HG02970 (cell line): ENCODE data around the gene PNMA6E.
"Not testable (repeated sequence)": the region's sequence is repeated elsewhere in the genome, so short reads cannot be mapped to it uniquely, and the experiment has no call there.

ENCODE experiments used
- ATAC-seq: cut with Tn5 transposase; IDR thresholded peaks from one replicate; pipeline ENCODE4 v1.9.1; 2021; ENCODE audit warnings: mild to moderate bottlenecking, moderate library complexity, moderate number of reproducible peaks; ENCODE audit not compliant: unreplicated experiment, low FRiP score

The PNMA6E gene

DNA sequence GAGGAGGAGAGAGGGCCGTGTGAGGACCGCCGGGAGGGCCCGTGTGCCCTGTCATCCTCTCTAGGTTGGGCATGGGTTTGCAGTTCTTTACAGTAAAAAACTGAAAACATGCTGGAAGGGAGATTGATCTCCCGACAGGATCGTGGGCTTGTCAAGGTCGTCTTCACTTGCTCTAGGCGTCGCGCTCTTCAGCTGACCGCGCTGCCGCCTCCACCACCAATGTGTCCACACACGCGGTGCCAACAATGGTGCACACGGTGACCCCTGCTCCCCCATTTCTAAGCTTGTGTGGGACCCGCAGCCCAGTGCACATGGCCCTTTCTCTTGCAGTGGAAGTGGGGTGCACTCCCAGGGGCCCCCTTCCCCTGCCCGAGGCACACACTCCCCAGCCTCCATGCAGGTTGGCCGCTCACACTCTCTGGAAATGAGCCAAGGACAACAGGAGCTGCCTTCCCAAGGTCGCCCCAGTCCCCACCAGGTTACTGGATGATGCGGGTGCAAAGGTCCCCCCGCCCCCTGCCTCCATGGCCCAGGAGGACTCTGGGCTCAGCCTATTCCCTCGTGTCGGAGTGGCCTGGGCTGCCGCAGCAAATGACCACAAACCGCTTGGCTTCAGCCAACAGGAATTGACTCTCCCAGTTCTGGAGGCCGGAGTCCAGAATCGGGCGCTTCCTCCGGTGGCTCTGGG lies 8.4 kb upstream of the PNMA6E start:
- ATAC-seq: no peak

GRCh38 chrX:153408871-153409351 lies 7.8 kb upstream of the PNMA6E start:
- ATAC-seq: no peak

DNA sequence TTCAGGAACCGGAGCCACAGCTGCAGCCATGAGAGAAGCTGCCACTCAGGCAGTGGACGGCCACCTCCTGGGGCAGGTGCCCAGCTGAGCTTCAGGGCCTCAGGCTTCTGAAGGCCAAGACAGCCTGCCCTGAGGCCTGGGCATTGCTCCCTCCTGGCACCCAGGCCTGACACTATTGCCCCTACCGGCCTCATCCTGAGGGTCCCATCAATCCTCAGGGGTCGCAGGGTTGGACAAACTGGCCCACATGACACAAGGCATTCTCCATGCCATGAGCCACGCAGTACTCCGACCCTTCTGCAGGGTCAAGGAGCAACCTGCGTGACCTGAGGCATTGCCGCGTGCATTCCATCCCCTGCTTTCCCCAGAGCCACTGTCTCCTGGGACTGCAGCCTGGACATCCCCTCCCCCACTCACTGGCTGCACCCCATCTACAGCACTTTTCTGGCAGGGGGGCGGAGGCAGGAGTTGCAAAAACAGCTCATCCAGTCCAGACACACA lies 7.1 kb upstream of the PNMA6E start:
- ATAC-seq: no peak

DNA sequence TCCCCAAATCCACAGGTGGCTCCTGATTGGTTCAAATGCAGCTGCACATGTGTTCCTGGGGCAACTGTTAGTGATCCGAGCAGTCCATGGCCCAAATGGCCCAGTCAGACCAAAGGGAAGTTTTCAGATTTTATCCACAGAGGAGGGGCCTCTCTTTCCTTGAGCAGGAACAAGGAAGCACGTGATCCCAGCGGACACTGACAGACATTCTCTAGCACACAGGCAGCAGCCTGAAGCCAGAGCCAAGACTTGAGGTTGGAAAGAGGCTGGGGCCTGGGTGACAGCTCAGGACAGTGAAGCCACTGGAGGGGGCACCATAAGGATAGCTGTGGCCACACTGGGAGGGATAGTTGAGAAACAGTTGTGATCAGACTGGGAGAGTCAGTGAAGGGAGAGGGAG lies 6.6 kb upstream of the PNMA6E start:
- no peak for ATAC-seq

DNA sequence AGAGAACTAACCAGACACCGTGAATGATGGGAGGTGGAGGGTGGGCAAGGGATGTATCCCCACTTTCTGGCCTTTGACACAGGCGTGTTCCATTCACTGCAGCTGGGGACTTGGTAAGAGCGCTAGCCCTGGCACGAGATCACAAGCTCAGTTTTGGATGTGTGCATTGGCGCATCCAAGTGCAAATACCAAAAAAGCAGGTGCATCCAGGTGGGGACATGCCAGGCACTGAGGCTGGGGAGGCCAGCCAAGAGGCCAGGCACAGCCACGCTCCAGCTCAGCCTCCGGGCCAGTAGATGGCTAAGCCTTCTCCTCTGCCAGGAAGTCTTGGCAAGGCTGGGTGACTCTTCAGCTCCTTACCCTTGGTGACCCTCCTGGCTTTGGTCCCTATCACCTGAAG lies 5.8 kb upstream of the PNMA6E start:
- no peak for ATAC-seq

GRCh38 chrX:153406011-153406410 lies 4.9 kb upstream of the PNMA6E start:
- no peak for ATAC-seq

DNA sequence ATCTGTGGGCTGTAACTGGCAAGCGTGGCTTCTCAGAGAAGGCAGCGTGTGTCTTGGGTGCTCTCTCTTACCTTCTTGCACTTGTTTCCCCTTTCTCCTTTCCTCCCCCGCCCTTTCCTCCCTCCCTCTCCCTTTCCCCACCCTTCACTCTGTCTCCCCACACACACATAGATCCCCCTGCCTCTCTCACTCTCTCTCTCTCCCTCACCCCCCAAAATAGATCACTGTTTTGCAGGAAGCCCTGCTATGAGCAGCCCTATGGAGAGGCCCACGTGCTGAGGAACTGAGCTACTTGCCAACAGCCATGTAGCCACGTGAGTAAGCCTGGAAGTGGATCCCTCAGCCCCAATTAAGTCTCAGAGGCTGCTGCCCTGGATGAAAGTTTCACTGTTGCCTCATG lies 4.3 kb upstream of the PNMA6E start:
- no peak for ATAC-seq

- not testable (repeated sequence) for ATAC-seq
Measured at GRCh38 chrX:153404333-153404732, 3.2 kb upstream of the PNMA6E start.

GRCh38 chrX:153400146-153401132 lies 711 bp downstream of the PNMA6E start:
- ATAC-seq: no peak

DNA sequence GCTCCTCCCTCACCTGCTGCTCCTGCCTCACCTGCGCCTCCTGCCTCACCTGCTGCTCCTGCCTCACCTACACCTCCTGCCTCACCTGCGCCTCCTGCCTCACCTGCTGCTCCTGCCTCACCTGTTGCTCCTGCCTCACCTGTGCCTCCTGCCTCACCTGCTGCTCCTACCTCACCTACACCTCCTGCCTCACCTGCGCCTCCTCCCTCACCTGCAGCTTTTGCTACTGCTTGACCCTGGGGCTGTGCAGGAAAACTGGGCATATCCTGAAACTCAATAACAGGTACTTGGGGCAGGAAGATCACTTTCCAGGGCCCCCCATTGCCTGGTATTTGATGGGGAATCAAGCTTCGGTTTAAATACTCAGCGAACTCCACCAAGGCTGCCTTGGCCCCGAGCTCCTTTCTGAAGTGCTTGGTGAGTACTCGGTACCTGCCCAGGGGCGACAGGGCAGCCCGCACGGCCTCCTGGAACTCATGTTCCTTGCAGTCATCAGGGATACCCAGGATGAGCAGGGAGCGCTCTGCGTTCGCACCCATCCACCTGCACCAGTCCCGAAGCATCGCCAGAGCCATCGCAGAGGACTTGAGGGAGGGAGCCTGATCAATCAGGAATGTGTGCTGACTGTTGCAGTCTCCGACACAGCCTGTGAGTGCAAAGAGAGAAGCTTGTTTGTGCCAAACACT lies 2.7 kb downstream of the PNMA6E start:
- no peak for ATAC-seq

DNA sequence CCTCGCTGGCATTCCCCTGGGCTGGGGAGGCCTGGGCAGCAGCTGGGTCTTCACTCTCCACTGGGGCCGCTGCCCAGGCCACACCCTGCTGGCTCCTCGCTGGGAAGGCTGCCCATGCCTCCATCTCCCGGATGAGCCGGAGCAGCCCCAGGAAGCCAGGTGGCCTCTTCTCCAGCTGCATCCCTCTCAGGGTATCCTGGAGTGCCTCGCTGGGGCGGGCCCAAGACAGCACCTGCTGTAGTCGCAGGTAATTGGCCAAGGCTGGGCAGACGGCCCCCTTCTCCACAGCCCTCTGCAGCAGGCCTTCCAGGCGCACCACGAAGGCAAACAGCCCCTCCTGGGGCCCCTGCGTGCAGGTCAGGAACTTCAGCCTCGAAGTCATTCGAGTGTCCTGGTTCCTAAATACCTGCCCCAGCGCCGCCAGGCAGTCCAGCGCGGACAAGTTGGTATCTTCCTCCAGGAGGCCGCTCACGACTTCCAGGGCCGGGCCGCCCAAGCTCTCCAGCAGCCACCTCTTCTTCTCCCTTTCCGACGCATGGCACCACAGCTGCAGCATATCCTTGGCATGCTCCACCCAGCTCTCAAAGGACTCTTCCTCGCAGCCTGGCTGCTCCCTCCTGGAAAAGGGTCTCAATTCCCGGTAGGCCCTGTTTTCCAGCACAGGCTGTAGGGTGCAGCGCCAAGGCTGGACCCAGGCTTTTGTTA lies 3.7 kb downstream of the PNMA6E start:
- ATAC-seq: no peak

DNA sequence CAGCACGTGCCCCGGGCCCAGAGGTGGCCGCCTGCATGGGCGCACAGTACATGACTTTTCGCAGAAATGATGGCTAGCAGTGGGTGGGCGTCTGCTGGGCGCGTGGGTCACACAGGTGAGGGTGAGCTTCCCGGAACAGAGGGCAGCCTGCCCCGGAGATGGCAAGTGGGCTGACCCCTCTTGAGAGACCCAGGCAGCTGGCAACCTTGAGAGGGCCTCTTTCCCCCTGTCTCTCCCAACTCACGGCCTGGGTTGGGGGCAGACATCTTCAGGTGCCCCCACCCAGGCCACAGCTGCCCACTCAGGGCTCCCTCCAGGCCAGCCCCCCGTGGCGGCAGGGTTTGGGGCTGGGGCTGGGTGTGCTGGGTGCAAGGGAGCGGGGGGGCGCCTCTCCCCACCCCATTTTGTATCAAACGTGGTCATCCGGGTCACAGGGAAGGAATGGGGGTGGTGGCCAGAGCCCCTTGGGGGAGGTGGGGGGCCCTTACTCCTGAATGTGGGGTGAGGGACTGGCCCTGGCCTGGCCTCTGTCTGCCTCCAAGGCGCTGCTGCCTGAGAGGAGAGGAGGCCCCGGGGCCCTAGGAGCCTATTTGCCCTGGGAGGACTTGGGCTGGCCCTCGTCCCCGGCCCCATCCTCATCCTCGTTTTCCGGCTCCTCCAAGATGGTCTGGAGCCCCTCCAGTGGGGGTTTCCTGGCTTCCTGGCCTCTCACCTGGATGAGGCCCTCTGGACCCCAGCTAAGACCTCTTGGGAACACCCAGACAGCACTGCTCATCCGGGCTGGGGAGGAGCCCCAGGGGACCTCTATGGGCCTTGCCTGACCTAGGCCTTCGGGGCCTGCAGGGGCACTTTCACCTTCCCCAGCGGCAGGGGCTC lies 4.6 kb downstream of the PNMA6E start:
- ATAC-seq: no peak

- ATAC-seq: no peak
Measured at GRCh38 chrX:153395613-153396319, 5.4 kb downstream of the PNMA6E start.

DNA sequence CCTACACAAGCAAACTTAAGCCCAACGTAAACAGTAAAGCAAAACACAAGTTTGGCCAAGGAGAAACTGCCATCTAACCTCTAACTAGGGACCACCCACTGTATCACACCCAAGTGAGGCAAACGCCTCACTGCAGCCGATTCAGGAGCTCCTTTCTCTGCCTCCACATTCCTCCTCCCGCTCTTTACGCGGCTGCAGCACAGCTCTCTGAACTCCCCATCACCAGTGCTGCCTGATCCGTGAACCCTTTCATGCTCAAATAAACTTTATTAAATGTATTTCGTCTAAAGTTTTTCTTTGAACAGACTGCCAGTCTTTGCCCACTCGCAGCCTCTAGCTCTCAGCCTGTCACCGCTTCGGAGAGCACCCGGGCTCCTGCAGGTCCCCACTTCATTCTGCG lies 6.5 kb downstream of the PNMA6E start:
- ATAC-seq: no peak

DNA sequence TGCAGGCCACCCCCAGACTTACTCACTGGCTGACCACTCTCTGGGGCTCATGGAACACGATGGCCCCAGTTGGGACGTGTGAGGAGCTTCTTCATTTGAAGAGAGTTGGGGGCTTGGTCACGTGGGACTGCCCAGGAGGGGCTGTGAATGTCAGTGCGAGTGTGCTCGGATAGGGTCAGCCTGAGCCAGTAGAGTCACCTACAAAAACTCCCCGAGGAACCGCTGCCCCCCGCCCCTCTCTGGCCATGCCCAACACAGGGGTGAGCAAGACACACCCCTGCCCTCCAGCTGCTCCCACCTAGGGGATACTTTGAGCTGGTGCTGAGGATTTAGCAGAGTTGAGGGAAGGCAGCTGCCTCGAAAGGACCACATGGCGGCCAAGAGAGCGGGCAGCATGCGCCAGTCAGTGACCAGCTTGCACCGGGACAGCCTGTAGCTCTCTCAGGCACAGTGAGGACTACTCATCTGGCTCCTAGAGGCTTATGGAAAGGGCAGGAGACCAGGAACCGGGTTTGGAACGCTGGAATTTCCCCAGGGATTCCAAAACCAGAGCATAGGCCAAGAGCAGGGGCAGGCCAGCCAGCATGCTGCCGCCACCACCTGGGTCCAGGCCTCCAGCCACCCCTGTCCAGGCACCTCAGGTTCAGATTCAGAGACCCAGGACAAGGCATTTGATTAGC lies 8.4 kb downstream of the PNMA6E start:
- no peak for ATAC-seq

DNA sequence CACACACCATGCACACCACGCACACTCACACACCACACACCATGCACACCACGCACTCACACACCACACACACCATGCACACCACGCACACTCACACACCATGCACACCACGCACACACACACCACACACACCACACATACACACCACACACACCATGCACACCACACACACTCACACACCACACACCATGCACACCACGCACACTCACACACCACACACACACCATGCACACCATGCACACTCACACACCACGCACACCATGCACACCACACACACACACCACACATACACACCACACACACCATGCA lies 11.7 kb downstream of the PNMA6E start:
- not testable (repeated sequence) for ATAC-seq

DNA sequence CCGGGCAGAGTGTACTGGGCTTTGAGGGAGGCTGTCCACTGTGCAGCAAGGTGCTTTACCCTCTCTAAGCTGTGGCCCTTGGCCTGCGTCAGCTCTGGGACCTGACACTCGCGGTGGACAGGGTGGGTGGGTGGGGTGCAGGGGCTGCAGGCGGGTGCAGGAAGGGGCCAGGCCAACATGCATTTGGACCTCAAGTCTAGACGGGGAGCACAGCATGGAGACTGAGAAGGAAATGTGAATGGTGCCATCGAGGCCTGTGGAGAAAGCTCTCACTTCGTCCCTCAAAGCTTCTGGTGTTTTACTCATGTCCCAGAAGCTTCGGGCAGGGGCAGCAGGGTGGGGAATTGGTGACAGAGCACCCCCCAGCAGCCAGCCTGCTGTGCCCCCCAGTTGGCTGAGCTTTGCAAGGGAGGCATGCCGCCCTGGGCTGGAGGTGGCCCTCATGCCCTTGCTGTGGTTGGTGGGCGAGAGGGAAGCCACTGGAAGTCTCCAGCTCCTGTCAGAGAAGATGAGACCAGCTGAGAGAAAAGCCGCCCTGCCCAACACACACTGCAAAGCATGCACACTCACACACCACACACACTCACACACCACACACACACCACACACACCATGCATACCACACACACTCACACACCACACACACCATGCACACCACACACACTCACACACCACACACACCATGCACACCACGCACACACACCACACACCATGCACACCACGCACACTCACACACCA lies 12.3 kb downstream of the PNMA6E start:
- no peak for ATAC-seq
